ENCODE data around the gene RNU1-3. TPM values are rescaled to one million over a fixed set of nuclear protein-coding genes. Genes with fewer than 3 reads are reported as not detected.
A peak's percentile ranks its signal among the peaks of the same experiment; 100 is the strongest.
"Not testable (repeated sequence)": the region's sequence is repeated elsewhere in the genome, so short reads cannot be mapped to it uniquely, and the experiment has no call there.

The RNU1-3 gene
- 1,000 to 10,000 TPM; 7,231 to 8,154 TPM for total RNA-seq
- not detected for polyA plus RNA-seq
- long read RNA-seq, donor 1: 0 reads
- long read RNA-seq, donor 2: 0 reads

- peak; percentile 85 for ATAC-seq (ENCODE audit: low FRiP score)
- intact Hi-C loops (cut with DNase I): not testable (repeated sequence)
Measured at GRCh38 chr1:16666502-16667413, at the start of gene RNU1-3. Gene RNU1-3, minus strand, starts transcription at chr1:16666948.

GRCh38 chr1:16713480-16713879 is 46.7 kb upstream of the RNU1-3 start:
- ATAC-seq (ENCODE audit: low FRiP score); intact Hi-C loops (cut with DNase I); H3K4me1 ChIP-seq (ENCODE audit: control insufficient read depth in 1 of 2, insufficient read depth in 2 of 2, low read length in 2 of 2); H3K36me3 ChIP-seq (ENCODE audit: control insufficient read depth in 1 of 2, insufficient read depth in 2 of 2, low read length in 1 of 2); H3K27ac ChIP-seq (ENCODE audit: low read depth in 1 of 2, low read length in 2 of 2); H3K4me3 ChIP-seq (ENCODE audit: low read length in 2 of 2); H3K27me3 ChIP-seq (ENCODE audit: control insufficient read depth in 1 of 2, insufficient read depth in 2 of 2, low read length in 1 of 2); H3K9me3 ChIP-seq (ENCODE audit: control insufficient read depth, low read length): not testable (repeated sequence)
- WGBS, 2 donors: 94% methylated on average over 4 of the region's 10 CpGs
- peak in 1 of 2 donors; percentile 45 for DNase-seq

More at GRCh38 chr1:16666502-16667413, at the start of gene RNU1-3:
- not testable (repeated sequence) for H3K27me3 ChIP-seq (ENCODE audit: control insufficient read depth in 1 of 2, insufficient read depth in 2 of 2, low read length in 1 of 2); DNase-seq; H3K27ac ChIP-seq (ENCODE audit: low read depth in 1 of 2, low read length in 2 of 2); H3K9me3 ChIP-seq (ENCODE audit: control insufficient read depth, low read length); H3K4me3 ChIP-seq (ENCODE audit: low read length in 2 of 2); H3K36me3 ChIP-seq (ENCODE audit: control insufficient read depth in 1 of 2, insufficient read depth in 2 of 2, low read length in 1 of 2); H3K4me1 ChIP-seq (ENCODE audit: control insufficient read depth in 1 of 2, insufficient read depth in 2 of 2, low read length in 2 of 2)
- no CpG with 5 or more reads among the region's 45 CpGs for WGBS, 2 donors

- H3K27me3 ChIP-seq (ENCODE audit: control insufficient read depth in 1 of 2, insufficient read depth in 2 of 2, low read length in 1 of 2); H3K4me1 ChIP-seq (ENCODE audit: control insufficient read depth in 1 of 2, insufficient read depth in 2 of 2, low read length in 2 of 2); H3K4me3 ChIP-seq (ENCODE audit: low read length in 2 of 2); intact Hi-C loops (cut with DNase I); ATAC-seq (ENCODE audit: low FRiP score); H3K9me3 ChIP-seq (ENCODE audit: control insufficient read depth, low read length); H3K36me3 ChIP-seq (ENCODE audit: control insufficient read depth in 1 of 2, insufficient read depth in 2 of 2, low read length in 1 of 2); H3K27ac ChIP-seq (ENCODE audit: low read depth in 1 of 2, low read length in 2 of 2): not testable (repeated sequence)
- WGBS, 2 donors: 81 to 95% methylated on average over 3 to 4 of the region's 6 CpGs
- peak in 1 of 2 donors; percentile 34 for DNase-seq
Measured at GRCh38 chr1:16712984-16713383, 46.2 kb upstream of the RNU1-3 start.

GRCh38 chr1:16712582-16712981 is 45.8 kb upstream of the RNU1-3 start:
- ATAC-seq (ENCODE audit: low FRiP score); H3K27ac ChIP-seq (ENCODE audit: low read depth in 1 of 2, low read length in 2 of 2); intact Hi-C loops (cut with DNase I); H3K4me1 ChIP-seq (ENCODE audit: control insufficient read depth in 1 of 2, insufficient read depth in 2 of 2, low read length in 2 of 2); H3K36me3 ChIP-seq (ENCODE audit: control insufficient read depth in 1 of 2, insufficient read depth in 2 of 2, low read length in 1 of 2); H3K4me3 ChIP-seq (ENCODE audit: low read length in 2 of 2); H3K27me3 ChIP-seq (ENCODE audit: control insufficient read depth in 1 of 2, insufficient read depth in 2 of 2, low read length in 1 of 2); H3K9me3 ChIP-seq (ENCODE audit: control insufficient read depth, low read length): not testable (repeated sequence)
- 10 to 20% methylated on average over 11 to 12 of the region's 14 CpGs for WGBS, 2 donors
- DNase-seq: peak in 1 of 2 donors; percentile 50

GRCh38 chr1:16712131-16712530 is 45.4 kb upstream of the RNU1-3 start:
- DNase-seq: peak in 1 of 2 donors; percentile 64

DNA sequence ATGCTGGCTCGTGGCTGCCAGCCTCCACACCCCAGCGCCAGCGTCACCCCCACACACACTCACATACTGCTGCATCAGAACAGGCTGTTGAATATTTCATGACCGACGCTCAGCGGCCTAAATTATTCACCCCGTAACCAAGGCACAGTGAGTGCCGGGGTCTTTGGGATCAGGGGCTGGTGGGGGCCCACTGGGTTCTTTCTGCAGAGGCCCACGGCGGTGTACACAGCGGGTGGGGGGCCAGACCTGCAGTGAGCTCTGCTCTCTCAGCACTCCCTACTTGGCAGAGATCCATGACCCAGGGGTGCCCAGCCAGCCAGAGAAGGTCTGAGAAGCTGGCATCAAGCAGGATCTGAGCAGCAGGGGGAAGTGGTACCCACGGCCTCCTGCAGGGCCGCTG is 43.9 kb upstream of the RNU1-3 start:
- H3K27ac ChIP-seq (ENCODE audit: low read depth in 1 of 2, low read length in 2 of 2); H3K4me1 ChIP-seq (ENCODE audit: control insufficient read depth in 1 of 2, insufficient read depth in 2 of 2, low read length in 2 of 2); intact Hi-C loops (cut with DNase I); H3K4me3 ChIP-seq (ENCODE audit: low read length in 2 of 2); H3K27me3 ChIP-seq (ENCODE audit: control insufficient read depth in 1 of 2, insufficient read depth in 2 of 2, low read length in 1 of 2); H3K36me3 ChIP-seq (ENCODE audit: control insufficient read depth in 1 of 2, insufficient read depth in 2 of 2, low read length in 1 of 2); H3K9me3 ChIP-seq (ENCODE audit: control insufficient read depth, low read length); ATAC-seq (ENCODE audit: low FRiP score): not testable (repeated sequence)
- 71 to 77% methylated on average over 10 to 12 of the region's 13 CpGs for WGBS, 2 donors
- peak in 1 of 2 donors; percentile 62 for DNase-seq

More at GRCh38 chr1:16712131-16712530, 45.4 kb upstream of the RNU1-3 start:
- H3K27me3 ChIP-seq (ENCODE audit: control insufficient read depth in 1 of 2, insufficient read depth in 2 of 2, low read length in 1 of 2); H3K27ac ChIP-seq (ENCODE audit: low read depth in 1 of 2, low read length in 2 of 2); H3K36me3 ChIP-seq (ENCODE audit: control insufficient read depth in 1 of 2, insufficient read depth in 2 of 2, low read length in 1 of 2); H3K4me3 ChIP-seq (ENCODE audit: low read length in 2 of 2); H3K9me3 ChIP-seq (ENCODE audit: control insufficient read depth, low read length); ATAC-seq (ENCODE audit: low FRiP score); H3K4me1 ChIP-seq (ENCODE audit: control insufficient read depth in 1 of 2, insufficient read depth in 2 of 2, low read length in 2 of 2); intact Hi-C loops (cut with DNase I): not testable (repeated sequence)
- 69 to 75% methylated on average over 3 of the region's 5 CpGs for WGBS, 2 donors

- ATAC-seq (ENCODE audit: low FRiP score) (peak; percentile 73), DNase-seq (peak in 1 of 2 donors; percentile 74)
- H3K4me1 ChIP-seq (ENCODE audit: control insufficient read depth in 1 of 2, insufficient read depth in 2 of 2, low read length in 2 of 2); H3K27ac ChIP-seq (ENCODE audit: low read depth in 1 of 2, low read length in 2 of 2); H3K36me3 ChIP-seq (ENCODE audit: control insufficient read depth in 1 of 2, insufficient read depth in 2 of 2, low read length in 1 of 2); intact Hi-C loops (cut with DNase I); H3K9me3 ChIP-seq (ENCODE audit: control insufficient read depth, low read length); H3K27me3 ChIP-seq (ENCODE audit: control insufficient read depth in 1 of 2, insufficient read depth in 2 of 2, low read length in 1 of 2); H3K4me3 ChIP-seq (ENCODE audit: low read length in 2 of 2): not testable (repeated sequence)
- WGBS, 2 donors: 24 to 43% methylated on average over 2 to 3 of the region's 3 CpGs
Measured at GRCh38 chr1:16709659-16710087, 42.9 kb upstream of the RNU1-3 start.

DNA sequence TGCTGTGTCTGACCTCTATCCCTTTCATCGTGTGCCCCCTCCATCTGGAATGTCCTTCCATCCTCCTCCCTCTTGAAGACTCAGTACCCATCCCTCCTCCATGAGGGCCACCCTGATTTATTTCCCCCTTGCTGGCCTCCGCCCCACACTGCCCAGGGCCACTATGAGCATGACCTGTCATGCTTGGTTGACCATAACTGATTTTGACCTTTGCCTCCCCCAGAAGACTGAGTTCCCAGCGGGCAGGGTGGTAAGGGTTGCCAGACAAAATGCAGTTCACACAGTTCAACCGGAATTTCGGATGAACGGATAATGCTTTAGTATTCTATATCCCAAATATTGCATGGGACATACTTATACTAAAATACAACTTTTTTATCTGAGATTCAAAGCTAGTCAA is 42.0 kb upstream of the RNU1-3 start:
- H3K36me3 ChIP-seq (ENCODE audit: control insufficient read depth in 1 of 2, insufficient read depth in 2 of 2, low read length in 1 of 2): not testable (repeated sequence)

More for the DNA sequence above, 42.0 kb upstream of the RNU1-3 start:
- H3K9me3 ChIP-seq (ENCODE audit: control insufficient read depth, low read length); ATAC-seq (ENCODE audit: low FRiP score); H3K27me3 ChIP-seq (ENCODE audit: control insufficient read depth in 1 of 2, insufficient read depth in 2 of 2, low read length in 1 of 2); H3K4me1 ChIP-seq (ENCODE audit: control insufficient read depth in 1 of 2, insufficient read depth in 2 of 2, low read length in 2 of 2); H3K4me3 ChIP-seq (ENCODE audit: low read length in 2 of 2); intact Hi-C loops (cut with DNase I); DNase-seq; H3K27ac ChIP-seq (ENCODE audit: low read depth in 1 of 2, low read length in 2 of 2): not testable (repeated sequence)
- no CpG with 5 or more reads among the region's 6 CpGs for WGBS, 2 donors
